Stimulated activated CD4-positive, alpha-beta T cell treated with anti-CD3 and anti-CD28 coated beads, TNF-alpha, amount 100 ng/mL, for 1 hour (primary cell): ENCODE results near the gene VCP.
"Not testable (repeated sequence)": the region's sequence is repeated elsewhere in the genome, so short reads cannot be mapped to it uniquely, and the experiment has no call there.

Experiments used
- DNase-seq, 3 donors: peaks; one replicate each; pipeline ENCODE4 v3.0.0-alpha.2; 2020; ENCODE audit warnings: low read depth in 3 of 3, low spot score in 1 of 3

Gene VCP

GRCh38 chr9:35026671-35027070 is 45.8 kb downstream of the VCP start:
- DNase-seq = no peak

- not testable (repeated sequence) for DNase-seq
Observed at GRCh38 chr9:35023443-35023842, 49.0 kb downstream of the VCP start.

- DNase-seq = no peak
Observed at GRCh38 chr9:35014517-35014916, 57.9 kb downstream of the VCP start.

- DNase-seq = no peak
Observed at GRCh38 chr9:35010351-35010958, 62.0 kb downstream of the VCP start.
